Measurements from ENCODE around the gene ZNF804A. TPM values are rescaled to one million over a fixed set of nuclear protein-coding genes. Genes with fewer than 3 reads are reported as not detected.
A peak's percentile ranks its signal among the peaks of the same experiment; 100 is the strongest.

Gene ZNF804A
- total and polyA plus RNA-seq, 2 donors from 2014 or later = 0.19 to 1.2 TPM

DNA sequence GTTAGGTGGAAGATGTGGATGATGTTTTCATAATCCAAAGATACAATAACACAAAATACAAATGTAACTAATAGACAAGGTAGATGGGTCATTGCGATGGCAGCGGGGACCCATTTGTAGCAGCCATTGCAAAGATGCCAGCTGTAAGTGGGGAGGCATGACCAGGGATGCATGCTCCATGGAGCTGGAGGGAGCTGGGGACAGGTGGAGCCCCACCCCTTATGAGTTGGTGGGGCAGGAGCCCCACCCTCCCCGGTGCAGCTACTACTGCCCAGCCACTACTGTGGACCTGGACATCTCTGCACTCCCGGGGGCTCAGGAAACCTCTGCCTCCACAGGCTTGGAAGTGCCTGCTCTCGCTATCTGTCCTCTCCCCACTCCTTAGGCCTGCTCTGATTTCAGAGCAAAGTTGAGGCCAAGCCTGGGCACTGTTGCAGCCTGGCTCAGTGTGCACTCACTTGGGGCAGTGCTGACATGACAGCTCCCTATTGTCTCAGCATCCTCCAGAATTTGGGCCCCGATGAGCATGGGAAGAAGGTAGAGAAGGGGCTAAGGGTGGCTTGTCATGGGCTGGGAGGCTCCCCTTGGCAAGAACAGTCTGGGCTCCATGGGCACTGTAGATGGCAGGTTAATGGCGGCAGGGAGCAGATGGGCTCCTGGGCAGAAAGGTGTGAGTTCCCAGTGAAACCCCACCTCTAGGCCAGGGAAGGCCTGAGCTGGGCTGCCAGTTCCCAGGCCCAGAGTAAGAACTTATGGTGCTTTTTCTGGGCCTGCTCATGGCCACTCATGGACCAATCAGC lies 81.1 kb downstream of the ZNF804A start:
- FAIRE-seq (no peak), DNase-seq (peak in 1 of 5 donors; percentile 14)
- no peak overlapping the region for H3K4me3 ChIP-seq (ENCODE audit: low read length in 3 of 3)
- no peaks in the 10 kb centered on the region for H3K36me3 ChIP-seq (ENCODE audit: control insufficient read depth in 2 of 3, insufficient read depth in 3 of 3, low read length in 3 of 3)
- no peak overlapping the region for H3K9ac ChIP-seq (ENCODE audit: low read length in 3 of 3)
- H3K27me3 ChIP-seq (ENCODE audit: control insufficient read depth, insufficient read depth, low read length) = no peaks in the 10 kb centered on the region
- no peak overlapping the region for H3K27ac ChIP-seq (ENCODE audit: low read depth in 2 of 2, low read length in 2 of 2)
- TF ChIP-seq, protein P1, sequence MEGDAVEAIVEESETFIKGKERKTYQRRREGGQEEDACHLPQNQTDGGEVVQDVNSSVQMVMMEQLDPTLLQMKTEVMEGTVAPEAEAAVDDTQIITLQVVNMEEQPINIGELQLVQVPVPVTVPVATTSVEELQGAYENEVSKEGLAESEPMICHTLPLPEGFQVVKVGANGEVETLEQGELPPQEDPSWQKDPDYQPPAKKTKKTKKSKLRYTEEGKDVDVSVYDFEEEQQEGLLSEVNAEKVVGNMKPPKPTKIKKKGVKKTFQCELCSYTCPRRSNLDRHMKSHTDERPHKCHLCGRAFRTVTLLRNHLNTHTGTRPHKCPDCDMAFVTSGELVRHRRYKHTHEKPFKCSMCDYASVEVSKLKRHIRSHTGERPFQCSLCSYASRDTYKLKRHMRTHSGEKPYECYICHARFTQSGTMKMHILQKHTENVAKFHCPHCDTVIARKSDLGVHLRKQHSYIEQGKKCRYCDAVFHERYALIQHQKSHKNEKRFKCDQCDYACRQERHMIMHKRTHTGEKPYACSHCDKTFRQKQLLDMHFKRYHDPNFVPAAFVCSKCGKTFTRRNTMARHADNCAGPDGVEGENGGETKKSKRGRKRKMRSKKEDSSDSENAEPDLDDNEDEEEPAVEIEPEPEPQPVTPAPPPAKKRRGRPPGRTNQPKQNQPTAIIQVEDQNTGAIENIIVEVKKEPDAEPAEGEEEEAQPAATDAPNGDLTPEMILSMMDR (IDR thresholded peaks at IDR 0.05; ENCODE audit: borderline replicate concordance, extremely low read depth, insufficient read depth) = no peak
- H3K9me3 ChIP-seq (ENCODE audit: control insufficient read depth in 2 of 3, insufficient read depth in 1 of 3, low read length in 3 of 3) = no peaks in the 10 kb centered on the region
- H3K4me1 ChIP-seq (ENCODE audit: control insufficient read depth in 2 of 3, insufficient read depth in 2 of 3, low read depth in 1 of 3, low read length in 3 of 3) = no peaks in the 10 kb centered on the region
- intact Hi-C loops (cut with DNase I) = no loop called here

DNA sequence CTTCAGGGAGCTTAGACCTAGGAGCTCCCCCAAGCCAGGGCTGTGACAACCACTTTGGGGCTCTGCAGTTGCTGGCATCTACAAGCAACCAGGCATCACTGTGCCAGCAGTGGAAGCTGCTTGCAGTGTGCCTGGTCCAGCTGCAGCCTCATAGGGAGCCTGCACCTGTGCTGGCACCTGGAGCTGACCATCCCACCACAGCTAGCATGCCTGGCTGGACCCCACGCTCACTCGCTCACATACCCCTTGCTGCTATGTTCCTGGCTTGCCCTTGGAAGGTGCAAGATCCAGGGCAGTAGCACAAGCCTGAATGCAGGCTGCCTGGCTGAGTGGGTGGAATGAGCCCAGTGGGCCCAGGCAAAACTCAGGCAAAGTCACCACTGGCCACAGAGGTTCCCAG lies 82.5 kb downstream of the ZNF804A start:
- Histone ChIP-seq H3K4me3 (ENCODE audit: low read length in 3 of 3) (no peak overlapping the region), H3K27ac (ENCODE audit: low read depth in 2 of 2, low read length in 2 of 2) (no peak overlapping the region), H3K4me1 (ENCODE audit: control insufficient read depth in 2 of 3, insufficient read depth in 2 of 3, low read depth in 1 of 3, low read length in 3 of 3) (no peaks in the 10 kb centered on the region), H3K9me3 (ENCODE audit: control insufficient read depth in 2 of 3, insufficient read depth in 1 of 3, low read length in 3 of 3) (no peaks in the 10 kb centered on the region), H3K36me3 (ENCODE audit: control insufficient read depth in 2 of 3, insufficient read depth in 3 of 3, low read length in 3 of 3) (no peaks in the 10 kb centered on the region), H3K9ac (ENCODE audit: low read length in 3 of 3) (no peak overlapping the region), H3K27me3 (ENCODE audit: control insufficient read depth, insufficient read depth, low read length) (no peaks in the 10 kb centered on the region)
- DNase-seq (no peak), FAIRE-seq (no peak)
- intact Hi-C loops (cut with DNase I) = no loop called here
- TF ChIP-seq, protein P1 (IDR thresholded peaks at IDR 0.05; ENCODE audit: borderline replicate concordance, extremely low read depth, insufficient read depth) = no peak

DNA sequence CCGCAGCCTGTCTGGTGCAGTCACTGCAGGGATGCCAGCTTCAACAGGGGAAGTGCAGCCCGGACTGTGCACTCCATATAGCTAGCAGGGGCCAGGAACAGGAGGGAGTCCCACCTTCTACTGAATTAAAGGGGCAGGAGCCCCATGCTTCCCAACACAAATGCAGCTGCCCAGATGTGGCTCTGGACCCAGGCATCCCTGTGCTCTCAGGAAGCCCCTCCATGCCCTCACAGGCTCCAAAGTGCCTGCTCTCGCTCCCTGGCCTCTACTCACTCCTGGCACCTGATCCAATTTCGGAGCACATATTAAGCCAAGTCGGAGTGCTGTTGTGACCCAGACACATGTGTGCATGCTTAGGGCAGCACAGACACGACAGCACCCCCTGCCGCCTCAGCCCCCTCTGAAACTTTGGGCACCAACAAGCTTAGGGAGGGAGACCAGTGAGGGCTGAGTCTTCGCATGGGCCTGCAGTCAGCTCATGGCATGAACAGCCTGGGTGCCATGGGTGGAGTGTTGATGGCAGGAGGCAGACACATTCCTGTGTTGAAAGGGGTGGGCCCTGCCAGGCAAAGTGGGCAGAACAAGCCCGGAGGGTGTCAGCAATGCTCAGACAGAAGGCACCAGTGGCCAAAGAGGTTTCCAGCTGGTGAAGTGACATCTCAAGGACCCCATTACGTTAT lies 83.5 kb downstream of the ZNF804A start:
- TF ChIP-seq, protein P1 (IDR thresholded peaks at IDR 0.05; ENCODE audit: borderline replicate concordance, extremely low read depth, insufficient read depth) = no peak
- Histone ChIP-seq H3K36me3 (ENCODE audit: control insufficient read depth in 2 of 3, insufficient read depth in 3 of 3, low read length in 3 of 3) (no peaks in the 10 kb centered on the region), H3K27me3 (ENCODE audit: control insufficient read depth, insufficient read depth, low read length) (no peaks in the 10 kb centered on the region), H3K9me3 (ENCODE audit: control insufficient read depth in 2 of 3, insufficient read depth in 1 of 3, low read length in 3 of 3) (no peaks in the 10 kb centered on the region), H3K9ac (ENCODE audit: low read length in 3 of 3) (no peak overlapping the region), H3K4me1 (ENCODE audit: control insufficient read depth in 2 of 3, insufficient read depth in 2 of 3, low read depth in 1 of 3, low read length in 3 of 3) (no peaks in the 10 kb centered on the region), H3K27ac (ENCODE audit: low read depth in 2 of 2, low read length in 2 of 2) (no peak overlapping the region), H3K4me3 (ENCODE audit: low read length in 3 of 3) (no peak overlapping the region)
- FAIRE-seq (no peak), DNase-seq (peak in 1 of 5 donors; percentile 63)
- intact Hi-C loops (cut with DNase I) = no loop called here
